Measurements from ENCODE around the gene SPATA31E1. TPM values are rescaled to one million over a fixed set of nuclear protein-coding genes. Genes with fewer than 3 reads are reported as not detected.

Gene SPATA31E1
- total RNA-seq, 1 donor from 2014 or later: 0.71 TPM

GRCh38 chr9:87863882-87864465 is 18.7 kb upstream of the SPATA31E1 start:
- Mint-ChIP-seq H3K27me3 (ENCODE audit: unreplicated experiment) (peaks cover 3% of the 10 kb centered on the region), H3K27ac (ENCODE audit: unreplicated experiment) (no peak overlapping the region), H3K36me3 (ENCODE audit: unreplicated experiment) (peaks cover 30% of the 10 kb centered on the region), H3K4me3 (ENCODE audit: unreplicated experiment) (no peak overlapping the region), H3K9me3 (ENCODE audit: unreplicated experiment) (peaks cover 16% of the 10 kb centered on the region), H3K4me1 (ENCODE audit: low read depth, unreplicated experiment) (no peaks in the 10 kb centered on the region)
- DNase-seq: no peak
- TF ChIP-seq CTCF (IDR thresholded peaks at IDR 0.05; ENCODE audit: partially characterized antibody, unreplicated experiment): no peak

GRCh38 chr9:87864915-87865314 is 17.8 kb upstream of the SPATA31E1 start:
- H3K27ac Mint-ChIP-seq (ENCODE audit: unreplicated experiment): no peak overlapping the region
- DNase-seq: no peak
- no peak overlapping the region for H3K4me3 Mint-ChIP-seq (ENCODE audit: unreplicated experiment)
- peaks cover 27% of the 10 kb centered on the region for H3K36me3 Mint-ChIP-seq (ENCODE audit: unreplicated experiment)
- H3K9me3 Mint-ChIP-seq (ENCODE audit: unreplicated experiment): peaks cover 17% of the 10 kb centered on the region
- H3K27me3 Mint-ChIP-seq (ENCODE audit: unreplicated experiment): peaks cover 7% of the 10 kb centered on the region
- no peak for TF ChIP-seq CTCF (IDR thresholded peaks at IDR 0.05; ENCODE audit: partially characterized antibody, unreplicated experiment)
- peaks cover 2% of the 10 kb centered on the region for H3K4me1 Mint-ChIP-seq (ENCODE audit: low read depth, unreplicated experiment)

DNA sequence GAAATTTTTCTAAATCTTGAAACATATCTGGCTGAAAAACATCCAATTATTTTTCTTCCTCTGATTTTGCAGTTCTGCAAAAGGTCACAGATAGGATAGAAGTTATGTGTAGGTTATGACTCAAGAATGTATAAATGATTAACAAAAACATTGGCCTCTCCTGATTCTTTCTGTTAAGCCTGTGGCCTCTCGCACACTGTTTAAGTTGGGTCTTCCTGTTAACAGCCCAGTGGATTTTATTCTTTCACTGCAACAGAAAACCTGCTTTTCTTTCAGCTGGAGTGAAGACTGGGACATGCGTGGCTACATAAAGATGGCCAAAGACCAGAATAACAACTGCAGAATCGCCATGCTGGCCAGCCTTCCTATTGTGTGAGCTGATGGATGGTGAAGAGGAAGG is 17.1 kb upstream of the SPATA31E1 start:
- Mint-ChIP-seq H3K4me3 (ENCODE audit: unreplicated experiment) (no peak overlapping the region), H3K27ac (ENCODE audit: unreplicated experiment) (no peak overlapping the region), H3K9me3 (ENCODE audit: unreplicated experiment) (peaks cover 14% of the 10 kb centered on the region), H3K4me1 (ENCODE audit: low read depth, unreplicated experiment) (peaks cover 2% of the 10 kb centered on the region), H3K36me3 (ENCODE audit: unreplicated experiment) (peaks cover 23% of the 10 kb centered on the region), H3K27me3 (ENCODE audit: unreplicated experiment) (peaks cover 8% of the 10 kb centered on the region)
- DNase-seq: no peak
- TF ChIP-seq CTCF (IDR thresholded peaks at IDR 0.05; ENCODE audit: partially characterized antibody, unreplicated experiment): no peak

DNA sequence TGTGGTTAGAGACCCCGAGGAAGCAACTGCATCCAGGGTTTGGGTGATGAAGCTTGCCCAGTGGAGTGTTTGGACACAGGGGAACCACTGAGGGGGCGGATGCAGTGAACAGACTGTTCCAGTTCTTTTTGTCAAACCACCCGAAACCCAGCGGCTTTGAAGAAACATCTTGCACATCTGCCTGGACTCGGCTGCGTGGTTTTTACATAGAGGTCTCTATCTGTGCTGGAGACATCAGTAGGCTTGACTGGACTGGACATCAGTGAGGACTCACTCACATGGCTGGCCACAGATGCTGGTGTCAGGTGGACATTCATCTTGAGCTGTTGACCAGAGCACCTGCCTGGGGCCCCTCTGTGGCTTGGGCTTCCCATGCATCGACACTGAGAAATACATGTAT is 15.3 kb upstream of the SPATA31E1 start:
- peaks cover 8% of the 10 kb centered on the region for H3K36me3 Mint-ChIP-seq (ENCODE audit: unreplicated experiment)
- peaks cover 8% of the 10 kb centered on the region for H3K4me1 Mint-ChIP-seq (ENCODE audit: low read depth, unreplicated experiment)
- no peak for DNase-seq
- H3K27ac Mint-ChIP-seq (ENCODE audit: unreplicated experiment): no peak overlapping the region
- H3K4me3 Mint-ChIP-seq (ENCODE audit: unreplicated experiment): no peak overlapping the region
- H3K9me3 Mint-ChIP-seq (ENCODE audit: unreplicated experiment): peaks cover 10% of the 10 kb centered on the region
- no peak for TF ChIP-seq CTCF (IDR thresholded peaks at IDR 0.05; ENCODE audit: partially characterized antibody, unreplicated experiment)
- peaks cover 8% of the 10 kb centered on the region for H3K27me3 Mint-ChIP-seq (ENCODE audit: unreplicated experiment)

GRCh38 chr9:87868175-87868574 is 14.5 kb upstream of the SPATA31E1 start:
- peaks cover 4% of the 10 kb centered on the region for H3K36me3 Mint-ChIP-seq (ENCODE audit: unreplicated experiment)
- no peak overlapping the region for H3K4me3 Mint-ChIP-seq (ENCODE audit: unreplicated experiment)
- H3K4me1 Mint-ChIP-seq (ENCODE audit: low read depth, unreplicated experiment): peaks cover 8% of the 10 kb centered on the region
- no peak overlapping the region for H3K27ac Mint-ChIP-seq (ENCODE audit: unreplicated experiment)
- TF ChIP-seq CTCF (IDR thresholded peaks at IDR 0.05; ENCODE audit: partially characterized antibody, unreplicated experiment): no peak
- peaks cover 8% of the 10 kb centered on the region for H3K27me3 Mint-ChIP-seq (ENCODE audit: unreplicated experiment)
- no peak for DNase-seq
- H3K9me3 Mint-ChIP-seq (ENCODE audit: unreplicated experiment): peaks cover 10% of the 10 kb centered on the region
